Smooth muscle cell of the brain vasculature (primary cell): Measurements from ENCODE around the gene TOM1L2.
"Not testable (repeated sequence)": the region's sequence is repeated elsewhere in the genome, so short reads cannot be mapped to it uniquely, and the experiment has no call there.

Experiments
- DNase-seq: peaks from one replicate; pipeline ENCODE4 v3.0.0-alpha.2; 2012; ENCODE audit warnings: low read depth, low spot score

Gene TOM1L2

DNA sequence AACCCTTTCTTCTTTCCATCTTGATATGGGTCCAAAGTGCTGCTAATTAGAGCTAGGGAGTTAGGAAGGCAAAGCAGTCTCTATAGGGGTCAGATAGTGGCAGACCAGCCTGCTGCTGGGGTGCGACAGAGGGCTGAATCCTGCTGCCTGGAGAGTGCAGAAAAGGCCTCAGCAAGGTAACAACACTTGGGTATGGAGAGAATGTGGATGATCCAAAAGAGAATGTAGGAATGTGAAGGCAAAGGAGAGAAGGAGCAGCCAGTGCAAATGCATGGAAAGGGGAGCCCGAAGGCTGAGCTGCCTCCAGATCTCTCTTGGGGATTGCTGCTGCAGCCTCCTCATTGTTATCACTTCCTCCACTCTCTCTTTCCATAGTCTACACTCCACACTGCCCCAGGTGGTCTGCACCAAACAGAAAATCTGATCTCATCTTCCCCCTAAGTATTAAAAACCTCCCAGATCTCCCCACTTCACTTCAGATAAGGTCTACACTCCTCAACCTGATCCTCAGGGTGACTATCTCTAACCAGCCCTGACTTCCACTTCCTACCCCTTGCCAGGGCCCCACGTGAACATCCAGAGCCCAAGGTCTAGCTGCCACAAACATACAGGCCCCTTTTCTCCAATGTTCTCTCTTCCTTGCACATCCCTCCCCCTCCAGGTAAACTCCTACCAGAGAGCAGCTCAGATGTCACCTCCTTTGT lies 28.8 kb downstream of the TOM1L2 start:
- DNase-seq = no peak

DNA sequence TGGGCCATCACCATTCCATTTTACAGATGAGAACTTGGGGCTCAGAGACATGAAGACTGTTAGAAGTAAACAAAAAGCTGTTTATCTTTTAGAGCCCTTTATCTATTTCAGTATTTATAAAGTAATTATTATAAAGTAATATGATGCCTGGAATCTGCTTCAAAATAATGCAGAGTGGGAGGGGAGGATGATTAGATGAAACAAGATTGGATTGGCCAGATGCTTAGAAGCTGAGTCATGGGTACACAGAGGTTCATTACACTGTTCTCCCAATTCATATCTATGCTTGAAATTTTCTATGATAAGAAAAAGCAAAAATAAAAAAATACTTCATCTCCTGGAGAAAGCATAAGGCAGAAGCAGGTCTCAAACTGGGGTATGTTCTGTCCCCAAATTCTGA lies 29.4 kb downstream of the TOM1L2 start:
- no peak for DNase-seq

DNA sequence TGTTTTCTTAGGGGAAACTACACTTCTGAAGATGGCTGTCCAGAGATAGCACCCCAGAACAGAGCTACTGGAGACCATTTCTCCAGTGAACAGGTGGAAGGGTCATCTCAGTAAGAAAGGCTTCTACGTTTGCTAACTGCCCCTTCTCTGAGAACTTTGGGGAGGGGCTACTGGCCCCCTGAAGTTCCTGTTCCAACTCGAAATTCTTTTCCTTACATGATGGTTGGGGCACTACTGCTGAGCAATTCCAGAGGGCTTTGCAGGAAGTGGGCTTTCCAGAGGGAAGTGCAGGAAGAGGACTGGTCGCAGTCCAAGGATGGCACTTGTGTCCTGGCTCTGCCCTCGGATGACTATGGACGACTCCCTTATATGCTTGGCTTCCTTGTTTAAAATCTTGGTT lies 31.2 kb downstream of the TOM1L2 start:
- no peak for DNase-seq

DNA sequence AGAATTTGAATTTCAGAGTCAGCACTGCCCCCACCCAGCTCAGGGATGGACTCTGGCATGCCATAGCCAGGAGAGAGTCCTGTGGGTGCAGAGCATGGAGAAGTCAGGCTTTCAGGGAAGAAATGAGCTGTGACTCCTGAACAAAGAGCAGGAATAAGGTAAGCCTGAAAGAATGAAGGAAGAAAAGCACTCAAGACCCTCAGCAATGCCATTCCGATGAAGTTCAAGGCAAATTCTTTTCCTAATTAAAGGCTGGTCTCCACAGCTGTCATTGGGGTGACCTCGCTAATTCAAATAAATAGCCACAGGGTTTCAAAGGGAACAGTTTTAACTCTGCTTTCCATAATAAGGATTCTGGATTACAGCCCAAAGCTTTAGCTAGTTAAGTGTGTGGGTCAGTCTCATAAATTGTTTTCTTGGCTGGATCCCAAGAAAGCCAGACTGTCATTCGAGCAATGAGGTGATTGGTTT lies 31.7 kb downstream of the TOM1L2 start:
- no peak for DNase-seq

DNA sequence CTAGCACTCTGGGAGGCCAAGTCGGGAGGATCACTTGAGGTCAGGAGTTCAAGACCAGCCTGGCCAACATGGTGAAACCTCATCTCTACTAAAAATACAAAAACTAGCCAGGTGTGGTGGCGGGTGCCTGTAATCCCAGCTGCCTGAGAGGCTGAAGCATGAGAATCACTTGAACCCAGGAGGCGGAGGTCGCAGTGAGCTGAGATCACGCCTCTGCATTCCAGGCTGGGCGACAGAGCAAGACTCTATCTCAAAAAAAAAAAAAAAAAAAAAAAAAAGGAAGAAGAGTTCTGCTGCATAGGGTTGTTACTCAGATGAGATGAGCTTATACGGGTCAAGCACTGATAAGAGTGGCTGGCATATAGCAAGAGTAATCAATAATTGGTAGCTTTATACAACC lies 32.3 kb downstream of the TOM1L2 start:
- DNase-seq = not testable (repeated sequence)

DNA sequence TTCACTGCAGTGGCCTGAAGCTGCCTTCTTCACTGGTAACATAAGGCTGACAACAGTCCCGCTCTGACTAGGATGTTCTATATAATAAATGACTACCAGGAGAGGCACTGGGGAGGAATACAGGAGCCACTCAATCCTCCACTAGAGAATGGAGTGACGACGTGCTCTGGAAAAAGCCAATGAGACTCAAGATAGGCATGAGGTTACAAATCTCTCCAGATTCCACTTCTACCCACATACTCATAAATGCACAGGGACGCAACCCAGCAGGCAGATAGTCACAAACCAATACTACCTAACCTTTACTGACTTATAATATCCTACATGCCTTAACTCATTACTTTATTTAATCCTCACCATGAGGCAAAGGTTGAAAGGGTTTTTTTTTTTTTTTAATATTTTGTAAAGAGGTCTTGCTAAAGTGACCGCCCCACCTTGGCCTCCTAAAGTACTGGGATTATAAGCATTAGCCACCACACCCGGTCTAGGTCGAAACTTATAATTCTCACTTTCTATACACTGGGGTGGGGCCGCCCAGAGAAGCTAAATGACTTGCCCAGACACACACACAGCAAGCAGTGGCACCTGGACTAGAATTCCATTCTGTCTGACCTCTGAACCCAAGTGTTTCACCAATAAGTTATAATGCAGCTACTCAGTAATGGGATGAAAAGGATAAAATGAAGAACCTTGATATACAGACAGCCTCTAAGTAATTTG lies 33.7 kb downstream of the TOM1L2 start:
- no peak for DNase-seq

DNA sequence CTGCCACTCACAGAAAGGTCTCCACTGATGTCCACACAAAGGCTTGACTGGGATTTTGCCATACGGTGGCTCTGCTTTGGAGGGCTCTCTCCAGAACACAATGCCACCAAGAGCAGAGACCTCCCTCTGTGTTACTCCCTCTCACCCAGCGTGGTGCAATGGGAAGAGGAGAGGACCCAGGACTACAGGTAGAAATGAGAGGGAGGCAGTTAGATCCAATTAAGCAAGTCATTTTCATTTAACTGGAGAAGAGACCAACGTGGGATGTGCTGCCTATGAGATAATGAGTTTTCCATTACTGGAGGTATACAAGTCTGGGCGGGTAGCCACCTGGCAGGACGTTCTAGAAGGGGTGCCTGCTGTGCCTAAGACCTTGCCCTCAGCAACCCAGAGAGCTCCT lies 34.2 kb downstream of the TOM1L2 start:
- DNase-seq = no peak

DNA sequence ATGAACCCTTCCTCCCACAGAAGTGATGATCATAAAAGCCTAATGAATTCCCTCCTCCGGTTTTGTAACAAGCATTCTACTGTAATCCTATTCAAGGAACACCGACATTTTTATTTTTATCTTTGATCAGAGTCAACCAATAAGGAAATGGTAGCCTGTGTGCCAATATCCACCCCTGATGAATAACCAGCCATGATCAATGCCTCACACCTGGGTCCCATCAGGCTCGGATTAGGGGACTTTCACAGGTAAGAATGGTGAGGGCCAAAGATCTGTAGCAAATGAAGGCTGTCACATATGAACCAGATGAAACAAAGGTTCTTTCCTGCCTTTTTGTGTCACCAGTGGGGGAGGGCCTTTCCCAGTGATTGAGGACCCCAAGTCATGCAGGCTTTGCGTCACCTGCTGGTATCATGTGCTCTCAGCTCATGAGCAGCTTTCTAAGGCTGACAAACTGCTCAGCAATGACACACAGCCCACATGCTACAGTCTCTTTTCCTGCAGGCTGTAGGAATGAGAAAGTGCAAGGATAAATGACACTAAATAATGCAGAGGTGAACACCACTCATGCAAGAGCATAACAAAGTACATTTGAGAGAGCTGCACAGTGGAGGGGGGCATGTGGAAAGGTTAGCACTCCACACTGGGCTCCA lies 34.9 kb downstream of the TOM1L2 start:
- no peak for DNase-seq

DNA sequence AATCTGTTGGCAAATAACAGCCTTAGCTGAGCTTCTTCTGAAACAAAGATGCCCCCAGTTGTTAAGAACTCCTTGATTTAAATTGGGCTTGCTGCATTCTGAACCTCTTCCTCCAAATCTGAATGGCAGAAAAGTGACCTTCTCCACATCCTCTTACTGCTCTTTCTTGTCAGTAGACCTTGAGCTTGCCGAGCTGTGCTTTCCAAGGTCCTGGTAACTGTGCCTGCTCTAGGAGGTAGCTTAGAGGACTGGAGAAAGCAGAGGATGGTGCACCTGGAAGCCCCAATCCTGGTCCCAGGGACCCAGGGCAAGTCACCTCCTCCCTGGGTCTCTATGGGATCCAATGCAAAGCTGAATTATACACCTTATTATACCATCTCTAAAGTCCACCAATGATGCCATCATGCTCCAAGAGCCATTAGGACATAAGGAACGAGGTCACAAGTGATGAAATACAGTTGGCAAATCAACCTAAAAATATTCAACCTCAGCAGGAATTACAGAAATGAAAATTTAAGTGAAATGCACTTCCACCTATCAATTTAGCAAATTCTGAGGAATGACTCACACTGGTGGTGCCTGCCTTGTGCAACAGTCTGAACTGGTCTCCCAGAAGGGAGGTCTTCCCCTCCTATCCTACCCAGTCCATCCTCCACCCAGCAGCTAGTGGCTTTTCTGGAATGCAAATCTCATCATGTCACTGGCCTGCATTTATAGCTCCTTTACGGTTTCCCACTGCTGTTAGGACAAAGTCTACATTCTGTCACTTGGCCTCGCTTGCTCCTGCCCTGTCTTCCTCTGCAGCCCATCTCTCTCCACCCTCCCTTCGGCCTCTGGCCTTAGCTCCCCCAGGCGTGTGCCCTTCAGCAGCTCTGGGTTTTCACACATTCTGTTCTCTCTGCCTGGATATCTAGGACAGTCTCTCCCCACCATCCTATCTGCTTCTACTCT lies 36.6 kb downstream of the TOM1L2 start:
- no peak for DNase-seq

DNA sequence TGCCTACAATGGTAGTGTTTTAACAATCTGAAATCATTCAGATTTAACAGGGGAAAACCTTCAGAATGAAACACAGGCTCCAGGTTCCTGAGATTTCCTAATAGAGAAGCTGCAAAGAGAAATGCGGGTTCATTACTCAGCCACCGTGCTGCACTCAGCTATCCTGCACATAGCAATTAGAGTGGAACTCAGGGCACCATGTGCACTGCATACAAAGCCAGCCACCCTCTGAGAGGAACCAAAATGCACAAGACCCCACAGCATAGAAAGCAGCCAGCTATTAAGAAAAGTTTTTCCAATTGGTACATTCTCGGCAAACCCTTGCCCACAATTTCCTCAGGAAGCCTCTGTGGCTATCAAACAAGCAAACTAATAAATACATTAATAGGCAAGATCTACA lies 37.4 kb downstream of the TOM1L2 start:
- no peak for DNase-seq

DNA sequence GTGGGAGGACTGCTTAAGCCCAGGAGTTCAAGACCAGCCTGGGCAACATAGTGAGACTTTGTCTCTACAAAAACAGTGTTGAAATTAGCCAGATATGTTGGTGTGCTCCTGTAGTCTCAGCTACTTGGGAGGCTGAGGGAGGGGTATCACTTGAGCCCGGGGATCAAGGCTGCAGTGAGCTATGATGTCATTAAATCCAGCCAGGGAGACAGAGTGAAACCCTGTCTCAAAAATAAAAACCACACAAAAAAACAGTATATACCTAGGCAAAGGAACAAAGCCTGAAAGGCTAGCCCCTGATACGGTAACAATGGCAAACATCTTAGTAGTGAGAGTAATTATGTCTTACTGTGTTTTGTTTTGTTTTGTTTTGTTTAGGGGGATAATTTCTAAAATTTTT lies 38.0 kb downstream of the TOM1L2 start:
- DNase-seq = no peak

DNA sequence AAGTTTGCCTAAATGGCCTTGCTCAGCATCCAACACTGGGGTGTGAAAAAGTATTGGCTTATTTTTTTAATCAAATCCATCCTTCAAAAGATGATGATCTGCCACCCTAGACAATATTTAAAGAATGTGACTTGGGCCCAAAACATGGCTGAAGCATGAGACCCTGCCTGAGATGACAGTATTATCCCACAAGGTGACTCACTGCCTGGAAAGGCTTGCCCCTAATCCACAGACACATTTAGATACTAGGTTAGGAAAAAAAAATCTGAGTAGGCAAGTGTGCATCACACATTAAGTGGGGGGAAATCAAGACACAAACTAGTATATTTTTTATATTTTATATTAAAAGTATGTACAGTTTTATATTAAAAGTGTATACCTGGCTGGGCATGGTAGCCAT lies 38.4 kb downstream of the TOM1L2 start:
- DNase-seq = no peak

DNA sequence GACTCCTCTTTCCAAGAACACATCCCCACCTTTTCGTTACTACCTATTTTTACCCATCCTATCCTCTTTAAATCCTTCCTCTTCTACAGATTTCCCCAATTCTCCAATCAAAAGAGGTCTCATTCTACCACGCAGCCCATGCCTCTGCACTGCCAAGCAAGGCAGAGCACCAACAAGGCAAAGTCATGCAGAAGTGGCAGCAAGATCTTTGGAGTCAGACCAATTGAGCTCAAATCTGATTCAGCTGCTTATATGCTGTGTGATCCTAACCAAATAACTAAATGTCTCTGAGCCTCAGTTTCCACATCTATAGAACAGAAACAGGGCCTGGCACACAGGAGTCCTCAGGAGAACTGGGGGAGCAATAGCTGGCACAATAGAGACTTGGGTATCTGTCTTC lies 41.0 kb downstream of the TOM1L2 start:
- DNase-seq = no peak

DNA sequence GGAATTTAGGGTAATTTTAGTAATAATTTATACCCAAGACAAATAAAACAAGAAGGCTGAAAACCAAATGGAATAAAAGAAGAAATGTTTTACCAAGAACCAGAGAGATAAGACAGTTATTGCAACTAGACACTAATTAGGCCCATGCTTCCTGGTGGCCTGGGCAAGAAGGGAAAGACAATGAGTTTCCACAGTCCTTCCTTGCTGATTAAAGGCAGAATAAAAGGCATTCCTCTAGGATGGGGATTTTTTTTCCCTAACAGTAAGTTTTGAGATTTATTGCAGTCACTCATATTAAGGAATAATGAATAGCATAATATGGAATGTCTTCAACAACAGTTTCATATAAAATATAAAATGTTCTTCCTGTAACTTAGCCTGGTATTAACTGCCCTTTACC lies 41.5 kb downstream of the TOM1L2 start:
- no peak for DNase-seq

DNA sequence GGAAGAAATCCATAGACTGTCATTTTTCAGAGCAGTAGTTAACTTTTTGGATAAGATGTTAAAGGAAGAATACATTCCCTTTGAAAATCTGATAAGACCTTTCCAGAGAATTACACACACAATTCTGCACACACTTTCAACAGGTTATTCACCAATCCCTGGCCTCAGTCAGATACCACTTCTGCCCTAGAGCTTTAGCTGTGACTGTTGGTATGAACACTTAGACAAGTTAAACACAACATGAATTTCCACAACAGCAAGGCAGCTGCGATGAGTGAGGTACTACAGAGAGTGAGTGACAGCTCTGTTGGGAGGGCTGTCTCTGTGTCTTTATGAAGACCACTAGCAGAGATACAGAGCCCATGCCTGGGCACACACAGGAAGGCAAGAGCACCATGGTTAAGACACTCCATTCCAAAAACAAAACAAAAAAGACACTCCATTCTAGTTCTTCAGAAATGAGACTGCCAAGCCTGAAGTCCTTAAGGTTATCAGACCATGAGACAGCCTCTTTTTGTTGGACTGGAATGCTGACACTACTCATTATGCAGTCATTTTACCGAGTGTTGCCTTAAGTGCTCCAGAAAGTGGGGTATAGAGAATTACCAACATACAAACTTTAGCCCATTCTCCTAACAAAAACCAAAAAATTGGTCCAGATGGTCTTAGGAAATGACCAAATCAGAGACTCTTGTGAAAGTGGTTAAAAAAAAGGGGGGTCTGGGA lies 42.4 kb downstream of the TOM1L2 start:
- DNase-seq = no peak

DNA sequence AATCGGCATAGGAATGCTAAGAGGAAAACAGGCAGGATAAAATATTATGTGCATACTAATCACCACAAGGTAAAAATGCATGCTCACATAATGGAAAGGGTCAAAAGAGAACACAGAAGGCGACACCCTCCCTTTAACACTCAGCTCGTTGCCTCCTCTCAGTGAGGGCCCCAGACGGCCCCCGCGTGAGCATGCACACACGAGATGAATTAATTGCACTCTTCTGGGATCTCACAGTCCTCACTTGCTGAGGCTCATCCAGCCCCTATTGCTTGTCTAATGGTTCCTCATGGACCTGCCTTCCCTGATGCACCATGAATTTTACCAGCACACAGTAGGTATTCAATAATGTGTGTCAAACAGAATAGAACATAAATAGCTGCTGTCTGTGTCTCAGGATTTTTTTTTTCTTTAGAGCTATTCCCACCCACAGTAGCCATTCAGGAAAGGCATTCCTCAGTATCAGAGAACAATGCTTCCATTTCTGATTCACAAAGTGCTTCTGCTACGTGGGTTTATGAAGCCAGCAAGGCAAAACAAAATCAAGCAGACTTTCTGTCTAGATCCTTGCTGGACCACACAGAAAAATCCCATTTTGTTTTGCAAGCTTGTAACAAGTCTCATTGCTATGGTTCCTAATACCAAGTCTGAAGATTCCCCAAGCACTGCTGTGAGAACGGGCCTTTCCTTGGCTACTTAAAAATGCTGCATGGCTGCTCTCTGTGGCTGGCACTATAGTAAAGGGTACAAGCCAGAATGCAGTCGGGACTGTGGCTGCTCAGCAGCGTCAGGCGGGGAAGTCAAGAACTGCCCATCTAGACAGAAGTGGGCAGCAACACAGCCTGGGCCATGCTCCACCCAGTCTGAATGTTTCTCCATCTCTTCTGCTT lies 43.6 kb downstream of the TOM1L2 start:
- no peak for DNase-seq

DNA sequence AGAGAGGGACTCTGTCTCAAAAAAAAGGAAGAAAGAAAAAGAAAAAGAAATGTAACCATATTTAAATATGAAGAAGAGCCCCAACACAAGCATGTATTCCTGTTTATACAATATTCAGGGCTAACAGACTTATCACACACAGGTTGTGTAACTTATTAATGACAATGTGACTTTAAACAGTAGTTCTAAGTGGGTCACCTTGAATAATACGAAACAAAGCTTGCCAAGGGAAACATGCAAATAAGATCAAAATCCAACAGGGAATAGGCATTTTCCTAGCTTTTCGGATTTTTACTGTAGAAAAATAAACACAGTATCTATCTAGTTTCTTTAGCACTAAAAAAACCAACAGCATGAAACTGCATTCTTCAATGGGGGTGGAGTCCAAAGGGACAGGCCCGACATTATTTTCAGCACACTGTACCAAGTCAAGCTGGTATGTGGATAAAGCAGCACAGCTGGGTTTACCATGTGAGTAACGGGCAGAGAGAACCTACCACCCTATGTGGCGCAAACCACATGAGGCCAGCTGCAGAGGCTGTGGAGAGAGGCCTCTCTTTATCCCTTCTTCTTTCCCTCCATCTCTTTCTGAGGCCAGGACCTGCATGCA lies 45.3 kb downstream of the TOM1L2 start:
- DNase-seq = no peak

DNA sequence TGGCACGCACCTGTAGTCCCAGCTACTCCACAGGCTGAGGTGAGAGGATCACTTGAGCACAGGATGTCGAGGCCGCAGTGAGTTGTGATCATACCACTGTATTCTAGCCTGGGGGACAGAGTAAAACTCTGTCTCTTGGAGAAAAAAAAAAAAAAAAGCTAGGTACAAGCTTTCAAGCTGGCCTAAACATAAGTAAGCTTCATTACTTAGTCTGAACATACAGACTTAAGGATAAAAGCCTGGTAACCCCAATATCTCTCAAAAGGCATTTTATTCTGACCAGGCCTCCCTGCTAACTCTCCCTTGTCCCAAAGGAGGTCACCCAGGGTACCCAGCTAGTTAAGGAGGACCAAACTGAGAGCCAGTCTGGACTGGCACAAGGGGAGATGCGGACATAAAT lies 46.2 kb downstream of the TOM1L2 start:
- no peak for DNase-seq

DNA sequence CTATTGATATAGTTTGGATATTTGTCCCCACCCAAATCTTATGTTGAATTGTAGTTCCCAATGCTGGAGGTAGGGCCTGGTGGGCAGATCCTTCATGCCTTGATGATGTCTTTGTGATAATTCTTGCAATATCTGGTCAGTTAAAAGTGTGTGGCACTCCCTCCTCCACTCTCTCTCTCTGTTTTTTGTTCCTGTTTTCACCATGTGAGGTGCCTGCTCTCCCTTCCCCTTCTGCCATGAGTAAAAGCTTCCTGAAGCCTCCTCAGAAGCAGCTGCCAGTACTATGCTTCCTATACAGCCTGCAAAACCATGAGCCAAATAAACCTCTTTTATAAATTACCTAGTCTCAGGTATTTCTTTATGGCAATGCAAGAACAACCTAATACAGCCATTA lies 47.3 kb downstream of the TOM1L2 start:
- no peak for DNase-seq
